Heart right ventricle (tissue), 16 donors: Measurements from ENCODE around the gene CEP57L1. TPM values are rescaled to one million over a fixed set of nuclear protein-coding genes. Genes with fewer than 3 reads are reported as not detected.
A peak's percentile ranks its signal among the peaks of the same experiment; 100 is the strongest.

ENCODE experiments used
- ATAC-seq, 8 donors: fragments of 200-7000 bp; cut with Tn5 transposase; one replicate each; pipeline ENCODE4 v1.9.1; 2020; ENCODE audit warnings: mild to moderate bottlenecking in 8 of 8, moderate library complexity in 8 of 8, moderate number of reproducible peaks in 1 of 8
- DNase-seq, 2 donors: peaks; one replicate each; pipeline ENCODE4 v3.0.0-alpha.2; 2020
- H3K27ac ChIP-seq, 10 donors: fragments of 200-600 bp; sonication (generic) in 2 of 10; one replicate each; pipeline versions ENCODE4 v1.5.0 to v1.8.0; 2020 to 2022; ENCODE audit warnings: mild to moderate bottlenecking in 3 of 10
- H3K27me3 ChIP-seq, 7 donors: fragments of 200-600 bp; one replicate each; pipeline ENCODE4 v1.8.0; 2021 to 2022; ENCODE audit warnings: mild to moderate bottlenecking in 2 of 7
- H3K36me3 ChIP-seq, 9 donors: fragments of 200-600 bp; sonication (generic) in 1 of 9; one replicate each; pipeline versions ENCODE4 v1.5.0 to v1.8.0; 2020 to 2022; ENCODE audit warnings: mild to moderate bottlenecking in 2 of 9
- H3K4me1 ChIP-seq, 9 donors: fragments of 200-600 bp; sonication (generic) in 1 of 9; one replicate each; pipeline versions ENCODE4 v1.5.0 to v1.8.0; 2020 to 2022; ENCODE audit warnings: mild to moderate bottlenecking in 4 of 9
- H3K4me3 ChIP-seq, 10 donors: fragments of 200-600 bp; sonication (generic) in 2 of 10; one replicate each; pipeline versions ENCODE4 v1.5.0 to v1.8.0; 2020 to 2022; ENCODE audit warnings: mild to moderate bottlenecking in 7 of 10, moderate library complexity in 2 of 10
- H3K9me3 ChIP-seq, 11 donors: fragments of 200-600 bp in 10 of 11; sonication (generic) in 2 of 11; one replicate each; pipeline versions ENCODE4 v1.5.0 to v1.8.0; 2013 to 2022; ENCODE audit warnings: mild to moderate bottlenecking in 2 of 11, control low read depth in 1 of 11, moderate library complexity in 1 of 11
- WGBS, 2 donors: extraction: QIAGEN DNeasy Blood & Tissue Kit; methylation state at CpG; one replicate each; pipeline ENCODE4 v1.1.7; 2013; ENCODE audit warnings: inconsistent platforms in 1 of 2; 5-methylcytosine and 5-hydroxymethylcytosine counted together
- intact Hi-C, 10 donors: fragments of 100-400 bp; cut with DNase I; formaldehyde crosslinking; loops; one replicate each; pipeline versions ENCODE4 v1.11.1 to v1.14.2; 2022
- polyA plus RNA-seq, 2 donors: library from polyadenylated mRNA; stranded (reverse); fragments of 200-250 nt; gene quantifications; one replicate each; pipeline ENCODE4 v1.2.3, GENCODE V29; 2013
- total RNA-seq, 10 donors: library from RNA; stranded (reverse); fragmentation: NEBNext Ultra II Directional in 3 of 10; extraction: Animal tissue kit (Norgen Biotek cat#: 25700) in 3 of 10; gene quantifications; one replicate each; pipeline versions ENCODE4 v1.2.1 to v1.2.4, GENCODE V29; 2021 to 2023
- TF ChIP-seq, protein P1 (sequence below), 9 donors: fragments of 200-600 bp; sonication (generic) in 2 of 9; IDR thresholded peaks; one replicate each; pipeline versions ENCODE4 v1.5.0 to v1.8.0; 2021 to 2022; ENCODE audit warnings: antibody characterized with exemption in 9 of 9, mild to moderate bottlenecking in 5 of 9, moderate library complexity in 1 of 9
- donor health status: Arrhythmogenic right ventricular cardiomyopathy.
- donor health status: ischemic (EF 13 %, LVEDD 7.1; RV severe dilation, severe dysfunction).
- donor health status: healthy with polysubstance abuse.
- donor health status: DM: no; HTN: yes; CAD: no.
- donor health status: DM: no; HTN: no; CAD: no.
- donor health status: ischemic (EF 25% LVEDD 6.9; RV normal size, moderate dysfunction).
- donor health status: ischemic (EF 25% LVEDD 5.7; RV mildly dilated, moderate dysfunction).
- donor health status: healthy.
- donor health status: DM: yes; HTN: yes; CAD: no.
- donor health status: Ischemic cardiomyopathy.
- donor health status: ischemic (EF 35%, LVEDD 5.7; RV mildly dilated, moderate dysfunction).
- donor health status: nonischemic (EF 11% LVEDD 7.7; RV severe dilation, severe dysfunction).
- donor health status: DM: yes; HTN: yes; CAD: no.
- donor health status: PGD.
- donor health status: ischemic (EF 29% LVEDD 5.4; RV normal size, mild dysfunction).
- donor health status: nonischemic (EF 23%, LVEDD 6.1; RV moderate dilation, normal function).

Gene CEP57L1
- total and polyA plus RNA-seq, 12 donors = 4.2 to 17.4 (median 9.6) TPM

DNA sequence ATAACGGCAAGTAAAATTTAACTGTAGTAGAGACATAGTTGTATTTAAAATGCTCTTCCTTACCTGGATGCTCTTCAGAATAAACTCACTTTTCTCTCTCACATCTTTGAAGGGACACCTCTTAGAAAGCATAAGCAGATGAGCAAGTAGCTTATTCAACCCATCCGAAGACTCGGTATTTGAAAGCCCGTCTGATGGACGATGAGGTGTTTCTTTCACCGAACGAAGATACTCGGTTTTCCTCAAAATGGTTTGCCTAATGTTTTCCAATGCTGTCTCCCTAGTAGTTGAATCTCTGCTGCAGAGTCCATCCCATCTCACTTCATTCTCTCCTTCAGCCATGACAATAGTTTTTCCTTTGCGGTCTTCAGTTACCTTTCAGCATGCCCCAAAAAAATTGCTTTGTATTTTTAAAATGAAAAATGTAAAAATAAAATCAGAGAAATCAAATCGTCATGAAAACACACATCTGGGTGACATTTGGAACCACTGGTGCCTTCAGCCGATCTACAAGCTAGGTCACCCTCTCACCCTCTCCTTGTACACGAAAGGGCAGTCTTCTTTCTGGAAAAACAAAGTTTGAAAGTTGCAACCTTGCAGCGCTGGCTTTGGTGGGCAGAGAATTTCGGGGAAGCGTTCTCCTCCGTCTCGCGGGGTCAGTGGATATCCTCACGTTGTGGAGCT lies 1.4 kb upstream of the CEP57L1 start:
- Histone ChIP-seq H3K9me3 (no peaks in the 10 kb centered on the region), H3K4me3 (peak overlapping the region; percentile 59 to 98 (median 73)), H3K4me1 (peaks cover 0 to 62% (median 52%) of the 10 kb centered on the region in 9 donors), H3K27me3 (no peaks in the 10 kb centered on the region), H3K27ac (peak overlapping the region; percentile 91 to 100 (median 99)), H3K36me3 (no peaks in the 10 kb centered on the region)
- TF ChIP-seq, protein P1, sequence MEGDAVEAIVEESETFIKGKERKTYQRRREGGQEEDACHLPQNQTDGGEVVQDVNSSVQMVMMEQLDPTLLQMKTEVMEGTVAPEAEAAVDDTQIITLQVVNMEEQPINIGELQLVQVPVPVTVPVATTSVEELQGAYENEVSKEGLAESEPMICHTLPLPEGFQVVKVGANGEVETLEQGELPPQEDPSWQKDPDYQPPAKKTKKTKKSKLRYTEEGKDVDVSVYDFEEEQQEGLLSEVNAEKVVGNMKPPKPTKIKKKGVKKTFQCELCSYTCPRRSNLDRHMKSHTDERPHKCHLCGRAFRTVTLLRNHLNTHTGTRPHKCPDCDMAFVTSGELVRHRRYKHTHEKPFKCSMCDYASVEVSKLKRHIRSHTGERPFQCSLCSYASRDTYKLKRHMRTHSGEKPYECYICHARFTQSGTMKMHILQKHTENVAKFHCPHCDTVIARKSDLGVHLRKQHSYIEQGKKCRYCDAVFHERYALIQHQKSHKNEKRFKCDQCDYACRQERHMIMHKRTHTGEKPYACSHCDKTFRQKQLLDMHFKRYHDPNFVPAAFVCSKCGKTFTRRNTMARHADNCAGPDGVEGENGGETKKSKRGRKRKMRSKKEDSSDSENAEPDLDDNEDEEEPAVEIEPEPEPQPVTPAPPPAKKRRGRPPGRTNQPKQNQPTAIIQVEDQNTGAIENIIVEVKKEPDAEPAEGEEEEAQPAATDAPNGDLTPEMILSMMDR (IDR thresholded peaks at IDR 0.05) = no peak
- intact Hi-C loops = loop anchor here in 5 of 10 donors (1.0 to 10.0 kb wide), 6 partner anchors 147 to 537 kb away; partner anchors contain the start of gene CD164 (in 5 of the 5)
- WGBS, 2 donors = 0% methylated on average over 19 of the region's 19 CpGs
- ATAC-seq (no peak), DNase-seq (no peak)

GRCh38 chr6:109094416-109095035 lies 781 bp upstream of the CEP57L1 start, which contains the start of gene SESN1:
TSS of gene SESN1 (minus strand) at chr6:109094846. CDS start at chr6:109094073, 773 bp downstream.
- H3K4me3 ChIP-seq = peak within 1 kb of the TSS; percentile 59 to 98 (median 73)
- H3K36me3 ChIP-seq = peaks cover 0 to under 1% (median 0%) of the 10 kb centered on the region in 9 donors
- H3K27me3 ChIP-seq = no peaks in the 10 kb centered on the region
- H3K4me1 ChIP-seq = peaks cover 0 to 56% (median 45%) of the 10 kb centered on the region in 9 donors
- H3K9me3 ChIP-seq = no peaks in the 10 kb centered on the region
- intact Hi-C loops = loop anchor here in 5 of 10 donors (1.0 to 10.0 kb wide), 6 partner anchors 147 to 537 kb away; partner anchors contain the start of gene CD164 (in 5 of the 5)
- TF ChIP-seq, protein P1 (IDR thresholded peaks at IDR 0.05) = peak in 1 of 9 donors; percentile 14
- DNase-seq (peak; percentile 93 to 94), ATAC-seq (peak; percentile 87 to 96 (median 92))
- peak within 1 kb of the TSS; percentile 91 to 100 (median 99) for H3K27ac ChIP-seq
- WGBS, 2 donors = 0% methylated on average over 58 to 61 of the region's 62 CpGs

DNA sequence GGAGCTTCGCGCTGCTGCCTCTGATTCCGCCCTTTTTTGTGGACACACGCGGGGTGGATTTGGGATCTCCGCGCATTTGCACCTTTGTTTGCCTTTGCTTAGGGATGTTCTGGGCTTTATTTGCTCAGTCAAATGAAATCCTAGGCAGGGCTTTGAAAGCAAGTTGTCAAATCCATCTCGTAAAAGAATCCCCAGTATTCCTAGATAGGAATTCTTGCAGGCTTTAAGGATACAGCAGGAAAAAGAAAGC lies 453 bp downstream of the CEP57L1 start:
- Histone ChIP-seq H3K27ac (peak overlapping the region; percentile 91 to 100 (median 99)), H3K4me1 (peaks cover 0 to 43% (median 33%) of the 10 kb centered on the region in 9 donors), H3K9me3 (no peaks in the 10 kb centered on the region), H3K27me3 (no peaks in the 10 kb centered on the region), H3K36me3 (peaks cover 0 to 12% (median 0%) of the 10 kb centered on the region in 9 donors), H3K4me3 (peak overlapping the region; percentile 59 to 98 (median 73))
- intact Hi-C loops = loop anchor here in 3 of 10 donors (2.0 to 10.0 kb wide), 2 partner anchors 287 to 289 kb away; partner anchors contain the start of gene CD164 (in 3 of the 3)
- TF ChIP-seq, protein P1 (IDR thresholded peaks at IDR 0.05) = no peak
- 1% methylated on average over 8 of the region's 8 CpGs for WGBS, 2 donors
- ATAC-seq (no peak), DNase-seq (no peak)

DNA sequence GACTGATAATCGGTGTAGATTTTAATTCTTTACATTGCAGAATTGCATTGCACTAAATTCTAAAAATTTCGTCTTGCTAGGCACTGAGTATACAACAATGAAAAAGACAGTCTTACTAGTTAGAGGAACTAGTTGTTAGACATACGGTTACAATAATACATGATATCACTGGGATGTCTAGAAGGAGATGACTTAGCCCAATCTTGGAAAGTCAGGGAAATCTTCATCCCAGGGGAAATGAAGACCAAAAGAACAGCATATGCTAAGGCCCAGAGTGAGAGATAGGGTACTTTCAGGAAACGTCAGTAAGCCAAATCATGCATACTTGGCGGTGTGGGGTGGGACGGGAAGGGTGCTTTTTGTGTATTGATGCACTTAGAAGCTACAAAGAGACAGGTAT lies 901 bp downstream of the CEP57L1 start:
- TF ChIP-seq, protein P1 (IDR thresholded peaks at IDR 0.05) = no peak
- no peaks in the 10 kb centered on the region for H3K9me3 ChIP-seq
- DNase-seq (no peak), ATAC-seq (no peak)
- H3K4me3 ChIP-seq = peak overlapping the region; percentile 59 to 98 (median 73)
- intact Hi-C loops = loop anchor here in 2 of 10 donors (10.0 kb wide), 1 partner anchor 289 kb away; the partner anchor contains the start of gene CD164 (in 2 of the 2)
- H3K36me3 ChIP-seq = peaks cover 0 to 17% (median 0%) of the 10 kb centered on the region in 9 donors
- 45 to 52% methylated on average over 6 of the region's 6 CpGs for WGBS, 2 donors
- H3K27ac ChIP-seq = peak overlapping the region in 9 of 10 donors; percentile 91 to 100 (median 99)
- H3K27me3 ChIP-seq = no peaks in the 10 kb centered on the region
- H3K4me1 ChIP-seq = peaks cover 0 to 39% (median 29%) of the 10 kb centered on the region in 9 donors
